Measurements from ENCODE around the gene THAP7. TPM values are rescaled to one million over a fixed set of nuclear protein-coding genes. Genes with fewer than 3 reads are reported as not detected.

THAP7 gene
- total and polyA plus RNA-seq, 9 of the 15 experiments (the other 6 are each of a cell fraction or from before 2014, with no cell fraction given), result 7.9 to 263 (median 84.1) TPM

GRCh38 chr22:21045585-21046294 lies 43.8 kb upstream of the THAP7 start, which contains the start of gene LRRC74B (continued):
- TF ChIP-seq E2F5 (CRISPR knock-in tag; IDR thresholded peaks at IDR 0.05), result peak; percentile 85; the same call in 1 of the 2 replicates
- TF ChIP-seq EHMT2 (IDR thresholded peaks at IDR 0.05), result no peak
- TF ChIP-seq FOXJ2 (tag; IDR thresholded peaks at IDR 0.05), result peak; percentile 100
- peak; percentile 100 for TF ChIP-seq MXI1 (IDR thresholded peaks at IDR 0.05; ENCODE audit: low read depth, low read length)
- TF ChIP-seq SP1 (CRISPR knock-in tag; IDR thresholded peaks at IDR 0.05), result peak; percentile 96
- TF ChIP-seq ZHX1 (conservative IDR thresholded peaks at IDR 0.05; ENCODE audit: low read length), result peak; percentile 44; the same call in 1 of the 2 replicates
- peak; percentile 39; the same call in 1 of the 2 replicates for TF ChIP-seq RREB1 (CRISPR knock-in tag; IDR thresholded peaks at IDR 0.05)
- TF ChIP-seq BMI1 (IDR thresholded peaks at IDR 0.05; ENCODE audit: low read length), result peak; percentile 100
- no peak for TF ChIP-seq ZNF584 (CRISPR knock-in tag; IDR thresholded peaks at IDR 0.05; ENCODE audit: low read depth)
- TF ChIP-seq RBBP5 (IDR thresholded peaks at IDR 0.05; ENCODE audit: borderline replicate concordance, insufficient read depth, low read length, poor library complexity, severe bottlenecking), result peak; percentile 51
- peak; percentile 94 for TF ChIP-seq RNF2 (IDR thresholded peaks at IDR 0.05)
- peak; percentile 81 for TF ChIP-seq THAP12 (CRISPR knock-in tag; IDR thresholded peaks at IDR 0.05)
- TF ChIP-seq SNAPC5 (CRISPR knock-in tag; IDR thresholded peaks at IDR 0.05), result no peak
- TF ChIP-seq JUN (IDR thresholded peaks at IDR 0.05; ENCODE audit: borderline replicate concordance, low read depth, low read length), result peak; percentile 72
- no peak for TF ChIP-seq JUN (CRISPR knock-in tag; IDR thresholded peaks at IDR 0.05; ENCODE audit: borderline replicate concordance)
- TF ChIP-seq ZNF384 (IDR thresholded peaks at IDR 0.05; ENCODE audit: low read depth, low read length), result no peak; the same call in 1 of the 2 replicates
